Occipital lobe (tissue), 1 donor: ENCODE measurements around the gene RPL39L. TPM values are rescaled to one million over a fixed set of nuclear protein-coding genes. Genes with fewer than 3 reads are reported as not detected.

Source experiments
- total RNA-seq: library from RNA; depleted of rRNA; stranded (reverse); fragments of >200 nt; gene quantifications from one replicate; pipeline ENCODE4 v1.2.3, GENCODE V29; 2014

Gene RPL39L
- total RNA-seq, 1 donor from 2014 or later = 16.7 TPM

Other genes with a start within 250 kb of the RPL39L start
- 39.6 TPM for gene ST6GAL1, start 209.0 kb downstream of the RPL39L start, total RNA-seq
- not detected for gene RTP1, start 58.0 kb upstream of the RPL39L start, total RNA-seq
- gene MASP1, start 152.2 kb upstream of the RPL39L start, total RNA-seq = 17.2 TPM
- not detected for gene RTP4, start 228.9 kb upstream of the RPL39L start, total RNA-seq